GM19240 (cell line): Measurements from ENCODE around the gene NPFFR1.

ENCODE experiments used
- DNase-seq: peaks from one replicate; pipeline ENCODE4 v3.0.0; 2011; ENCODE audit warnings: low spot score; ENCODE audit not compliant: insufficient read length

NPFFR1 gene

DNA sequence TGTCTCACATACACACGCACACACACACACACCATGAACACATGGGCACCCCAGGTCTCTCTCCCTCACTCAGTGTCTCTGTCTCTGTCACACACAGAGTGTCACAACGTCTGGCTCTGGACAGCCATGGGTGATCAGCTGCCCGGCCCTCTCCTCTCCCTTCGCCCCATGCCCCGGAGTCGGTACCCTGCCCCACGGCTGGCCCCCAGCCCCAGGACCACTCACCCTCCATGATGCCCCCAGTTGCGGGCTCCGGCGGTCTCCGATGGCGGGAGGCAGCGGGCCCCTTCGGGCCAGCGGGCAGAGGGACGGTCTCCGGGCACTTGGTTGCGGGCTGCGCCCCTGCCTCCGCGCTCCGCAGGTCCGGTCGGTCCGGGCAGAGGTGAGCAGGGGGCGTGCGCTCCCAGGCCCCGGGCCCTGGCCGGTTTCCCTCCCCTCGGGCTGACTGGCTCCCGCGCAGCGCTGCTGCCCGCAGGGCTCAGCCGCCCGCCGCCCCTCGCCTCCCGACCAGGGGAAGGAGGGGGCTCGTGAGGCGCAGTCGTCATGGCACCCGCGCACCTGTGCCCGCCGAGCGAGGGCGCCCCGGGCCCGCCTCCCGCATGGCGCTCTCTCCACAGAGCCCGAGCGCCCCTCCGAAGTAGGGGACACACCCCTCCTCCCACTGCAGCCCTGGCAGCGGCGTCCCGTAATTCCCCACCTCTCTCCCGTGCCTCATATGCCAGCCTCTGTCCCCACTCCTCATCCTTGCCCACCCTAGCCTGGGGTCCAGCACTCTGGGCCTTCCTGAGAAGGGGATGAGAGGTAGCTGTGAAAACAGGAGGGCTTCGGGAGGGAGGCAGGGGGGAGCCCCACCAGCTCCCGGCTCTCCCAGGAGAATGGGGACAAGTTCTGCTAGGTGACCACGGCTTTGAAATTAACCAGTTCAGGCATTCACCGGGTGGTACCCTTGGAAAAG is at the start of gene NPFFR1:
NPFFR1 (minus strand) TSS at position 560 of the 955 bp plus-strand sequence; CDS start at position 232, 328 bp downstream.
- DNase-seq = no peak

DNA sequence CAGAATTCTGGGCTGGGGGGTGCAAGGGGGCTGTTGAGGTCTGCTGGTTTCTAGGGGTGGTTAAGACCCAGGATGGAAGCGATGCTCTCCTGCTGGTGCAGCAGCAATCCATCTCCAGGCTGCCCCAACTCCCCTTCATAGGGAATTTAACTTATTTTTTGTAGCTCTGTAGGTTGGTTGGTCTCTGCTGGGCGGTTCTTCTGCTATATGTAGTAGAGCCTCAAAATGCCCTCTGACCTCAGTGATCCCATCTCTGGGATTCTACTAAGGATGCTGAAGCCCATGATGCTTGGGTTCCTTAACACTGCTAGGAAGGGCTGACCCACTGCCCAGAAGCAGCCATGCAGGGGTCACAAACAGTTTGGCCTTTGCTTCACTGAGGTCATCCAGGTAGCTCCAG is 49.5 kb upstream of the NPFFR1 start:
- DNase-seq = no peak

GRCh38 chr10:70331486-70332268 is 47.9 kb upstream of the NPFFR1 start:
- no peak for DNase-seq

- DNase-seq = no peak
Observed at GRCh38 chr10:70331160-70331485, 47.3 kb upstream of the NPFFR1 start.

GRCh38 chr10:70330671-70331070 is 46.9 kb upstream of the NPFFR1 start:
- DNase-seq = no peak

DNA sequence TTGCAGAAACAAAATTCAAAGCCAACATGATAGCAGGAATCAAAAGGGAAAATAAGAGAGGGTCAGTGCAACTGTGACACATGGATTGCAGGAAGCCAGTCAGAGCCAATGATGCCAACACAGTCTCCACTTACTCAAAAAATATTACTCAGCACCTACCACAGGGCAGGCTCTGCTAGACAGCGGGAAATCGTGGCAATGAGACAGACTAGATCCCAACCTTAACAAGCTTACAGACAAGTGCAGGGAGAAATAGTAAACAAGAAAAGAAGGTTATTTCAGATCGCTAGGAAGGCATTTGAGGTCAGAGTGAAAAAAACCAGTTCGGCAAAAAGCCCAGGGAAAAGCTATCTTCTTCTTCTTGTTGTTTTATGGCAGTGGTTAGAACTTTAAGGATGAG is 45.2 kb upstream of the NPFFR1 start:
- DNase-seq = no peak

GRCh38 chr10:70328018-70328417 is 44.2 kb upstream of the NPFFR1 start:
- no peak for DNase-seq

DNA sequence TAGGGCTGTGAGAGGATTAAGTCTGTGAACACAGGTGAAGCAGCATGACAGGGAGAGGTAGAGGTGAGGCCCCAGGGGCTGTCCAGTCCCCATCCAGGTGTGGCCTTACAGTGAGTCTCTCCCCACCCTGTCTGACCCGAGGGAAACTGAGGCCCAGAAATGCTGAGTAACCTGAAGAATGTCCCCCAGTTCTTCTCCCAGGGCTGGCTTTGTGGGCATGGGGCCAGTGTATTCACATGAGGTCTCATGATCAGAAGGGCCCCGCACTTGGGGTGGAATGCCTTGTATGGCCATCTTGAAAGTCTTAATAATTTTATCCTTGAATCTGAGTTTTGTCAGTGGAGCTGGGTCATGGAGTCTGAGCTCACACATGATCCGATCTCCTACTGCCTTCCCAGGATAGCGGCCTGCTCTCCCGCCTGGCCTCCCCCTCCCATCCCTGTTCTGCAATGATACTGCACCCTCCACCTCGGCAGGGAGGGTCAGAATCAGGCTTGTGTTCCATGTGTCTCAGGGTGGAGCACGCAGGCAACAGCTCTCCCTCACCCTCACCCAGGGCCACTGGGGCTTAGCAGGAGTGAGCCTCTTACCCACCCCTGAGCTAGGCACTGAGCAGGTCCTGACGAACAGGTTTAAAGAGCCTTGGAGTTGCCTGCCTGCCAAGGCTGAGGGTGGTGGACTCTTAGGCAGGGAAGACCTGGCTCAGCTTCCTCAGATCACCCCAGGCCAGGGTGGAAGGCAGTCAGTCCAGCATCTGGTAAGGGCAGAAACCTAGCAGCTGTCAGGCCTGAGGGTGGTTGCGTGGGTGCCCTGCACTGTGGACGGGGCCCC is 41.4 kb upstream of the NPFFR1 start:
- no peak for DNase-seq

DNA sequence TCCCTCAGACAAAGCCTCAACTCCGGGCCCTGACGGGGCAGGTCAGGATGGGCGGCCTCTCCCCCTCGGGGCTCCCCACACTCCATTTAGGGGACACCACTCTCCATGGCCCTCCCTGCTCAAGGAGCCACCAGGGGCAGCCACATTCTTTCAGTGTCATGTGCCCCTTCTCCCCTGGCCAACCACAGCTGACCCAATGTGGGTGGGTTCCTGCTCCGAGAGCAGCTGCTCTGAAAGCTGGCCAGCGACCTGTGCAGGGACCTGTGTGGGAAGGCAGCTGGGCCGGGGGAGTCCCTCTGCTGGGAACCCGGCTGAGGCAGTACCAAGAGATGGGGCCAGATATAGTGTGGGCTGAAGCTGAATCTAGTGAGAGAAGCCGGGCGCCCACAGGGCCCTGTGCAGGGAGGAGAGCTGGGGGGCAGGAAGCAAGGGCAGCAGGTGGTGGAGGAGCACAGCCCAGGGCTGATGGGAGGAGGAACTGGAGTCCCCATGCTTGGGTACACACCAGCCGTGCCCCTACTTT is 40.6 kb upstream of the NPFFR1 start:
- DNase-seq = peak; percentile 23

DNA sequence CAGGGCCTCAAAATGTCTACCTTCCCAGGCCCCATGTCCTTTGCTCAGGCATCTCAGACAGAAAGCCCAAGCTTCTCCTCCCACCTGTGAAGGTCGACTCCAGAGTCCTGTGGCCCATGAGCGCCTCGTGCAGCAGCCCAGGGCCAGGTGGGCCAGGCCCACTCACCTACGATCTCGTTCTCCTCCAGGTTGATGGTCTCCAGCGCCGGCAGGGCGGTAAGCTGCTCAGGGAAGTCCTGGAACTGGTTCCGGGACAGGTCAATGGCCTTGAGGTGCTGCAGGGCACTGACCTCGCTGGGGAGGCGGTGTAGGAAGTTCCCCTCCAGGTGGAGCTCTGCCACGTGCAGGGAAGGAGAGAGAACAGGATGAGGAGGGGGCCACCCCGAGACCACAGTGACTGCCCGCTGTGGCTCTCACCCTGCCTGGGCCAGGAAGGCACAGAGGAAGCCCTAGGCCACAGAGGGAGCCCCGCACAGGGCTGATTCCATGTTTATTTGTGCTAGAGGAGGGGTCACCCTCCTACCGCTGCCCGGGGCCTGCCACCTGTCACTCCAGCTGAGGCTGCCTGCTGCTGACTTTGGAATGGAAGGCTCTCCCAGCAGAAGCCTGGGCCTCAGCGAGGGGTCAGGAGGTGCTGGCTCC is 40.0 kb upstream of the NPFFR1 start:
- no peak for DNase-seq

DNA sequence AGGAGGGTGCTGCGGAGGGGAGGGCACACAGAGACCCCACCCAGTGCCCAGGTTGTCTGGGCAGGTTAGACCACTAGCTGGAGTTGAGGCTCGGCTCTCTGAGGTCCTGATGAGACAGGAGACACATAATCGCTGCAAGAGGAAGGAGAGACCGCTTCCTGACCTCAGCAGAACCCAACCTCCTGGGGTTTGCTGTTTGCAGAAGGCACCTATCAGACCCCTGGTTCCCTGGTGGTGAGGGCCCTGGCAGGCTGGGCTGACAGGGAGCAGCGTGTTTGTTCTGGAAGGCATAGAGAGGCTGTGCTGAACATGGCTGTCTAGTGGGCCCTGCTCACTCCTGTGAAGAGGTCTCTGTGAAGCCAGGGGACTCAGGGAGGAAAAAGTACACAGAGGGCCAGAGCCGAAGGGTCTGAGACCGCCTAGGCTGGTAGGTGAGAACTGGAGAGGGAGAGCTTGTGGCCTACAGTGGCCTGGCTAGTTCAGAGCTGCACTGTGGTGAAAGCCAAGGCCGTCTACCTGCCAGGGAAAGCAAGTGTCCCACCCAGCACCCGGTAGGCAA is 39.4 kb upstream of the NPFFR1 start:
- no peak for DNase-seq

DNA sequence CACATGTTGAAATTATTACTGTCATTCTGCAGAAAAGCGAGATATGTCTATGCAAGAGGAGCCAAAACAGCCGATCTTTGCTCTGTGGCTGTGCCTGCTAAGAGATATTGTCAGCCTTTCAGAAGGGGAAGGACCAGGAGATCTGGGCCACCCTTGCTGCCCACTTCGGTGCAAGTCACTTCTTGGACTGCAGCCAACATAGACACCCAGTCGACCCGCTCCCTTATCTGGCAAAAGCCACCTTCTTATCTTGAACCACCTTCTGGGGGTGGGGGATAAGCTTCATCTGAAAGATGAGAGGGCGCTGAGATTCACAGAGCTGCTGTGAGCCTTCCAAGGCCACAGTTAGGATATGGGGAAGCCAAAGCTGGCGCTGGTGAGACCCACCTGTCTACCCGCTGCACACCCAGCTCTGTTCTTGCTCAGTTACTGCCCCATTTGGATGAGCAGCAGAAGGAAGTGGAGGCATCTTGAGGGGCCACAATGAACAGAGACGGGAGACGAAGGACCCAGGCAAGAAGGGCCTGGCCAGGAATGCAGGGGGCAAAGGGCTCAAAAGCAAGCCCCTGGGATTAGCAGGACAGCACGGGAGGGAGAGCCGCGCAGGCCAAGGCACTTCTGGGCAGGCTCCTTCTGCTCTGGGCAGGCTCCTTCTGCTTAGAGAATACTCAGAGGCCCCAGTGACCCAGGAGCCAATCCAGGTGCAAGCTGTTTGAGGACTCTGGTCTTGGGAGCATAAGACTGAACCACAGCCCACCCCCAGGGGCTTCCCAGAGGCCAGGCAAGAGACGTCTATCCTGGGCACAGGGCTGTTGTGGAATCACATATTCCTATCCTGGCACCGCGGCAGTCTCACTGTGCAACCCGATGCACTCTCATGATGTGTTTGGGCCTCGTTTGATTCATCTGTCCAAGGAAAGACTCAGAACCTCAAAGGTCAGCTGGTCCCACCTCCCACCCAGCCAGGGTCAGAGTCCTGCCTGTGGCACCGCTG is 38.4 kb upstream of the NPFFR1 start:
- no peak for DNase-seq

- no peak for DNase-seq
Observed at GRCh38 chr10:70321233-70321632, 37.4 kb upstream of the NPFFR1 start.

DNA sequence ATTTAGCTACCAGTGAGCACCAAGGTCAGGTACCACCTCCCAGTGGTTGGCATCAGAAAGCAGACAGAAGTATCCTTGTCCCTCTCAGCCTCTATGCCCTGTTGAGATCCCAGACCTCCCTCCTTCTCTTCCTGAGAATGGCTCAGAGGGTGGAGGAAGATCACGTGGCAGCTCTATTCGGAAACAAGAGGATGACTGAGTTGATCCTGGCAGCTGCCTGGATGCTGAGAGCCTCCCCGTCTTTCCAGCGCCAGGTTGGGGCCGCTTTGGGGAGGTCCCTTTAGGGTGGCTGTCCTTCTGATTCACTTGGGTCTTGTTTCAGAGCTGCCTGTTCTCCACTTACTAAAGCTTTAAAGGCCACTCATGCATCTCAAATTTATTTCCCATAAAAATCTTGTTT is 36.9 kb upstream of the NPFFR1 start:
- no peak for DNase-seq

DNA sequence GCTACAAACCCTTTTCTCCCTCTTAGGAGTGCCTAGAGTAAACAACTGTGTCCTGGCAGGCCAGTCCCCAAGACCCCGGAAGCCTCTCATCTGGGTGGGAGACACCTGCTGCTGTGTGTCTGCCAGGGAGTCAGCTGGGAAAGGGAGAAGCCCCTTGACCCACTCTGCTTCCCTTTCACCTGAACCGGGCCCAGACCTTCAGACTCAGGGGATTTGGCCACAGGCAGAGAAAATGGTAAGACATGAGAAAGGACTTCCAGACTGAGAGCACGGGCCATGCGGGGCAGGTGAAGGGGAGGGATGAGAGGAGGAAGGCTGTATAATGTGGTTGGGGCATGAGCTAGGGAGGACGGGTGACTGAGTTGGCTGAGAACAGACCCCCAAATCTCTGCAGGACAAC is 36.0 kb upstream of the NPFFR1 start:
- DNase-seq = no peak

DNA sequence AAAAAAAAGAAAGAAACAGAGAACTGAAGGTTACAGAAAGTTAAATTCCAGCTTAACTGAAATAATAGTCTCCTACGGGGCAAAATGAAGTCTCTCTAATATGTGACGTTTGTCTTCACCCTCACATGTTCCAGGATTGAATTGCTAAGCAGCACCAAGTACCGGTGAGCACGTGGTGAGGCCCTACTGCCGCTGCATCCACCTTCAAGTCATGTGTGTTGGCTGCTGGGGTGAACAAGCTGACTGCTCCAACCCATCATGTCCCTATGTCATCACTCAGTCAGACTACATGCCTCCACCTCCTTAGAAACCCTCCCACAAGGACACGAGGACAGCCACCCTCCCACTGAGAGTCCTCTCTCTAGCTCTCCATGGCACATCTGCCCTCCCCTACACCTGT is 35.4 kb upstream of the NPFFR1 start:
- no peak for DNase-seq

DNA sequence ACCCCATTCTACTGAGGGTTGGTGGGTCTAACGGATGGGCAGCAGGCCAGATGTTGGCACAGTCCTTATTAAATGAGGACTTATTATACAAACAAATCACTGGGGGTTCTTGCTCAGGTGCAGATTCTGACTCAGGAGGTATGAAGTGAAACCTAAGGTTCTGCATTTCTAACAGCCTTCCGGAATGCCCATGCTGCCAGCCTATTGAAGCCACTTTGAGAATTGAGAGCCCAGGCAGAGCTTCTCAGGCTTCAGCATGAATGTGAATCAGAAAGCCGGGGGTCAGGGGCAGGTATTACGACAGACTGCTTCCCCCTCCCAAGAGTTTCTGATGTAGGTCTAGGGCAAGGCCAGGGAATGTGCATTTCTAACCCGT is 34.1 kb upstream of the NPFFR1 start:
- DNase-seq = no peak

DNA sequence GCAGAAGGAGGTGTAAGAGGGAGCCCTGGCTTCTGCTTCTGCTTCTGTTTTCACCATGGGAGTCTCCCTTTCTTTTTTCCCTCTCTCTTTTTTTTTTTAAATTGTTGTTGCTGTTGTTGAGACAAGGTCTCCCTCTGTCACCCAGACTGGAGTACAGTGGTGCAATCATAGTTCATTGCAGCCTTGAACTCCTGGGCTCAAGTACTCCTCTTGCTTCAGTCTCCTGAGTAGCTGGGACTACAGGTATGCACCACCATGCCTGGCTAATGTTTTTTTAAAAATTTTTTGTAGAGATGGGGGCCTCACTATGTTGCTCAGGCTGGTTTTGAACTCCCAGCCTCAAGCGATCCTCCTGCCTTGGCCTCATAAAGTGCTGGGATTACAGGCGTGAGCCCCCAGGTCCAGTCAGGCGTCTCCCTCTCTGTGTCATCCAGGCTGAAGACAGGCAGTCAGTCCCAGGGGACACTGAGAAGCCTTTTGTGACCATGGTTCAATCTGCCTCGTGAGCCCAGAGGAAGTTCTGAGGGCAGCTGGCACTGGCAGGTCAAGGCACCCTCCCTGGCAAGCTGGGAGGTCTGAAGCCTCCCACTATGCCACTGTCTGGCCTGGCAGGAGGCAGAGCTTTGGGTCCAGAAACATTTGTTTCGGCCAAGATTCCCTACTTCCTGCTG is 33.6 kb upstream of the NPFFR1 start:
- DNase-seq = no peak

- no peak for DNase-seq
Observed at GRCh38 chr10:70315815-70316214, 32.0 kb upstream of the NPFFR1 start.
